ENCODE measurements around the gene SMPD4.
"Not testable (repeated sequence)": the region's sequence is repeated elsewhere in the genome, so short reads cannot be mapped to it uniquely, and the experiment has no call there.

SMPD4 gene

DNA sequence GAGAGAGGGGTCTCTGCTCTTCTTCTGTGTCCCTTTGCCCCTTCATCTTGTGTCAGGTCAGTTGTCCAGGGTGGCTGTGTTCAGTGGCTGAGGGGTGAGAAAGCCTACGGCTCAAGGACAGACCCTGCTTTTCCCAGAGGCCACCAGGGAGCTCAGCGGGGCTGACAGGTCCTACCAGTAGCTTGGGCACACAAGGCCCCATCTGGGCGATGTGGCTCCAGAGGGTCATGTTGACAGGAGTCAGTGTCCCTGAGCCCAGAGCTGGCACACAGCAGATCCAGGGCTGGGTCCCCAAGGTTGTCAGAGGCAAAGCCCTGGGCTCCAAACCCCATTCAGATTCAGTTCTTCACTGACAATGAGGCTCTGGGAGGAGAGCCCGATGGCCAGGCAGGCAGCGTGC lies 44.3 kb downstream of the SMPD4 start:
- not testable (repeated sequence) for H3K36me3 Mint-ChIP-seq (ENCODE audit: low read depth); H3K4me3 Mint-ChIP-seq; H3K27me3 Mint-ChIP-seq (ENCODE audit: low read depth, poor library complexity); DNase-seq; H3K27ac Mint-ChIP-seq; H3K9me3 Mint-ChIP-seq
- peaks cover 15% of the 10 kb centered on the region for H3K4me1 Mint-ChIP-seq

GRCh38 chr2:130136546-130136945 lies 44.9 kb downstream of the SMPD4 start:
- H3K9me3 Mint-ChIP-seq; H3K36me3 Mint-ChIP-seq (ENCODE audit: low read depth); H3K4me3 Mint-ChIP-seq; DNase-seq; H3K27me3 Mint-ChIP-seq (ENCODE audit: low read depth, poor library complexity); H3K27ac Mint-ChIP-seq: not testable (repeated sequence)
- peaks cover 20% of the 10 kb centered on the region for H3K4me1 Mint-ChIP-seq

- DNase-seq, result no peak
- H3K27ac Mint-ChIP-seq, result no peak overlapping the region
- no peak for TF ChIP-seq CTCF (IDR thresholded peaks at IDR 0.05)
- peaks cover 6% of the 10 kb centered on the region for H3K27me3 Mint-ChIP-seq (ENCODE audit: low read depth, poor library complexity)
- peaks cover 5% of the 10 kb centered on the region for H3K36me3 Mint-ChIP-seq (ENCODE audit: low read depth)
- no peak overlapping the region for H3K4me3 Mint-ChIP-seq
- peaks cover 20% of the 10 kb centered on the region for H3K4me1 Mint-ChIP-seq
- no peaks in the 10 kb centered on the region for H3K9me3 Mint-ChIP-seq
Observed at GRCh38 chr2:130135692-130136541, 45.5 kb downstream of the SMPD4 start.

DNA sequence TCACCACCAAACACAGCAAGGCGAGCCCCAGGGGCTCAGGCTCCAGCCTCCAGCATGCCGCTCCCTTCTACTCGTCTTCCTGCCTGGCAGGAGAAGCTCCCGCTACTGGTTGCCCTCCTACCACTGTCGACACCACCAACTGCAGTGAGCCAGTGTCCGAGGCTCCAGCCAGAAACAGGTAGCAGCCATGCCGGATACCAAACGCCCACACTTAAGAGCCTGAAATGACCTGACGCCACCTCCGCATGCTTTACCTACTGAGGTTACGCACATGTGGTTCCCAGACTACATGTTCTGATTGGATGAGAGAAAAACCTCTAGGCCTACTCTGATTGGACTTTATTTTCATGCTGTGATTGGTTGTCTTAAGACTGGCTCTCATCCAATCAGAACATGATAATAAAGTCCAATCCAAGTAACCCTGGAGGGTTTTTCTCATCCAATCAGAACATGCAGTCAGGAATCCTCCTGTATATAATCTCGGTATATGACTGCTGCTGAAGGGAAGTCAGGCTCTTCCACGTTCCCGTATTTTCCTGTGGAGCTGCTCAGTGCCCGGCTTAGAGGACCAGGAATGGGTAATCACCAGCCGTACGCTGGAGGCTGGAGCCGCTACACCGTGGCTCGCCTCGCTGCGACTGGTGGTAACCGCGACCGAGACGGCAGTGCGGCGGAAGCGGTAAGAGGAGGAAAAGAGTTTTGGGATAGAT lies 52.1 kb downstream of the SMPD4 start, which contains the start of gene POTEF:
Gene POTEF, minus strand, starts transcription at position 103 of the 710 bp plus-strand sequence. CDS start 8,707 bp downstream, outside the sequence.
- H3K4me1 Mint-ChIP-seq, result peaks cover 16% of the 10 kb centered on the region
- H3K4me3 Mint-ChIP-seq, result peak within 1 kb of the TSS; percentile 98
- not testable (repeated sequence) for H3K36me3 Mint-ChIP-seq (ENCODE audit: low read depth); H3K27me3 Mint-ChIP-seq (ENCODE audit: low read depth, poor library complexity); H3K9me3 Mint-ChIP-seq
- peak; percentile 26 for DNase-seq
- peak within 1 kb of the TSS; percentile 92 for H3K27ac Mint-ChIP-seq

- DNase-seq; H3K9me3 Mint-ChIP-seq; H3K27me3 Mint-ChIP-seq (ENCODE audit: low read depth, poor library complexity); H3K36me3 Mint-ChIP-seq (ENCODE audit: low read depth); H3K27ac Mint-ChIP-seq: not testable (repeated sequence)
- Mint-ChIP-seq H3K4me1 (peaks cover 15% of the 10 kb centered on the region), H3K4me3 (peak overlapping the region; percentile 98)
Observed at GRCh38 chr2:130128464-130128863, 52.9 kb downstream of the SMPD4 start.

DNA sequence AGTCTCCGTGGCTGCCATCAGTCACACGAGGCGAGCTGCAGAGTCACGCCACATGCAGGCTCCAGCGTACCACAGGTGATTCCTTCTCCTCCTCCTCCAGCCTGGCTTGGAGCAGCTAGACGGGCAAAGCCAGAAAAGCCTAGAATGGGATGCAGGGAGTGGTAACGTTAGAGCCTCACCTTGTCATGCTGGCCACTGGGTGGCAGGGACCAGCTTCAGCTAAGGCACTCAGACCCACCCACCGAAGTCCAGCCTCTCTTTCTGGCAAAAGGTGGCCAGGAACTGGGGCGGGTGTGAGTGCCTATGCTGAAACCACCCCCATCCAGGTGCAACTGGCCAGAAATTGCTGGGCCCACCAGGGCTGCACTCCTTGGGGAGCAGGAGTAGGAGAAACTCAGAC lies 53.7 kb downstream of the SMPD4 start:
- peak overlapping the region; percentile 98 for H3K4me3 Mint-ChIP-seq
- not testable (repeated sequence) for H3K9me3 Mint-ChIP-seq; H3K36me3 Mint-ChIP-seq (ENCODE audit: low read depth); H3K27me3 Mint-ChIP-seq (ENCODE audit: low read depth, poor library complexity); H3K27ac Mint-ChIP-seq; DNase-seq
- H3K4me1 Mint-ChIP-seq, result peaks cover 11% of the 10 kb centered on the region

GRCh38 chr2:130120924-130121323 lies 60.5 kb downstream of the SMPD4 start:
- H3K27me3 Mint-ChIP-seq (ENCODE audit: low read depth, poor library complexity); H3K4me3 Mint-ChIP-seq; DNase-seq; H3K9me3 Mint-ChIP-seq; H3K4me1 Mint-ChIP-seq; H3K27ac Mint-ChIP-seq; H3K36me3 Mint-ChIP-seq (ENCODE audit: low read depth): not testable (repeated sequence)

- H3K27ac Mint-ChIP-seq, result peak overlapping the region; percentile 81
- H3K9me3 Mint-ChIP-seq; H3K4me3 Mint-ChIP-seq; H3K27me3 Mint-ChIP-seq (ENCODE audit: low read depth, poor library complexity); H3K4me1 Mint-ChIP-seq; H3K36me3 Mint-ChIP-seq (ENCODE audit: low read depth): not testable (repeated sequence)
- peak; percentile 2 for DNase-seq
Observed at GRCh38 chr2:130102597-130103363, 78.6 kb downstream of the SMPD4 start.
